ENCODE data around the gene CD82. TPM values are rescaled to one million over a fixed set of nuclear protein-coding genes. Genes with fewer than 3 reads are reported as not detected.

Gene CD82
- total and polyA plus RNA-seq, 2 donors (not counting 1 experiment from before 2014, with no cell fraction given): 192 to 438 TPM

- H3K27ac Mint-ChIP-seq: no peak overlapping the region
- peaks cover 0 to 13% (median 0%) of the 10 kb centered on the region in 4 experiments for H3K27me3 ChIP-seq (replicated peaks in 1 of 4; ENCODE audit: control extremely low read depth in 1 of 4, control insufficient read depth in 3 of 4, insufficient read depth in 4 of 4, low read length in 3 of 4)
Observed at GRCh38 chr11:44652901-44653644, 87.6 kb downstream of the CD82 start.

More at GRCh38 chr11:44652901-44653644, 87.6 kb downstream of the CD82 start:
- intact Hi-C loops (cut with micrococcal nuclease): no loop called here
- Histone ChIP-seq H3K9ac (ENCODE audit: low read length) (no peak overlapping the region), H3K4me3 (ENCODE audit: control extremely low read depth in 1 of 5, extremely low read depth in 1 of 5, insufficient read depth in 1 of 5, low read depth in 2 of 5, low read length in 4 of 5) (no peak overlapping the region), H3K79me2 (ENCODE audit: control insufficient read depth, insufficient read depth, low read length) (no peaks in the 10 kb centered on the region), H2AFZ (ENCODE audit: insufficient read depth, low read depth, low read length, poor library complexity, severe bottlenecking) (no peak overlapping the region), H3K4me1 (ENCODE audit: control insufficient read depth in 2 of 2, insufficient read depth in 2 of 2, low read length in 2 of 2) (peaks cover 10% of the 10 kb centered on the region in 2 donors), H3K36me3 (replicated peaks in 1 of 2; ENCODE audit: control extremely low read depth in 1 of 2, control insufficient read depth in 1 of 2, extremely low read depth in 1 of 2, insufficient read depth in 2 of 2, low read length in 1 of 2) (no peaks in the 10 kb centered on the region), H3K27ac (ENCODE audit: low read length in 2 of 2) (no peak overlapping the region), H3K9me3 (ENCODE audit: control extremely low read depth in 1 of 3, control insufficient read depth in 2 of 3, insufficient read depth in 1 of 3, low read length in 2 of 3) (peaks cover 0 to 6% (median 0%) of the 10 kb centered on the region in 3 donors), H4K20me1 (ENCODE audit: control insufficient read depth, insufficient read depth, low read length, poor library complexity, severe bottlenecking) (no peaks in the 10 kb centered on the region), H3K4me2 (replicated peaks; ENCODE audit: low read depth, low read length, poor library complexity, severe bottlenecking) (no peak overlapping the region)
- ATAC-seq (ENCODE audit: low read depth) (no peak), DNase-seq (no peak)
- H3K4me3 Mint-ChIP-seq: no peak overlapping the region
- no peaks in the 10 kb centered on the region for H3K9me3 Mint-ChIP-seq (ENCODE audit: insufficient read depth)
- POLR2A ChIA-PET: no interaction called here
- 93% methylated on average over 11 of the region's 16 CpGs for WGBS (ENCODE audit: insufficient coverage)
- peaks cover 22% of the 10 kb centered on the region for H3K27me3 Mint-ChIP-seq
- CTCF ChIA-PET: interaction anchor here (0.6 kb wide), 1 partner anchor 27 kb away, joined by 3 read pairs; no protein-coding TSS in a partner anchor
- H3K4me1 Mint-ChIP-seq: peaks cover 12% of the 10 kb centered on the region
- TF ChIP-seq CTCF (IDR thresholded peaks at IDR 0.05) (no peak), EZH2 (IDR thresholded peaks at IDR 0.05; ENCODE audit: borderline replicate concordance, insufficient read depth, low read depth, low read length, poor library complexity, severe bottlenecking) (no peak)
